Activated CD4-positive, alpha-beta T cell treated with anti-CD3 and anti-CD28 coated beads, Interleukin-2, amount 10 ng/mL, durations not matched to agents 7 days and 5 days (primary cell): ENCODE results near the gene DYNLT4. TPM values are rescaled to one million over a fixed set of nuclear protein-coding genes. Genes with fewer than 3 reads are reported as not detected.

Experiments used
- CTCF ChIA-PET: fragments of 350-600 bp; sonication (Branson Sonifier 250); formaldehyde crosslinking; loops from one replicate; lab custom pipeline; 2021; ENCODE audit warnings: antibody characterized with exemption; lab: Charles Lee
- POLR2A ChIA-PET: fragments of 350-600 bp; sonication (Branson Sonifier 250); formaldehyde crosslinking; loops from one replicate; lab custom pipeline; 2021; ENCODE audit warnings: antibody characterized with exemption; lab: Charles Lee
- DNase-seq: peaks from one replicate; pipeline ENCODE4 v3.0.0-alpha.2; 2020
- H3K27ac Mint-ChIP-seq: one replicate; pipeline ENCODE4 v1.8.0; 2021; ENCODE audit warnings: mild to moderate bottlenecking, moderate library complexity, mixed read lengths
- H3K27me3 Mint-ChIP-seq: one replicate; pipeline ENCODE4 v1.8.0; 2021; ENCODE audit warnings: mixed read lengths
- H3K36me3 Mint-ChIP-seq: one replicate; pipeline ENCODE4 v1.8.0; 2021; ENCODE audit warnings: low read depth, mixed read lengths
- H3K4me1 Mint-ChIP-seq: one replicate; pipeline ENCODE4 v1.8.0; 2021; ENCODE audit warnings: mixed read lengths
- H3K4me3 Mint-ChIP-seq: one replicate; pipeline ENCODE4 v1.8.0; 2021; ENCODE audit warnings: mild to moderate bottlenecking, moderate library complexity, mixed read lengths
- H3K9me3 Mint-ChIP-seq: one replicate; pipeline ENCODE4 v1.8.0; 2021; ENCODE audit warnings: mixed read lengths
- total RNA-seq, 2 experiments: library from RNA; stranded (reverse); gene quantifications; one replicate each; pipeline ENCODE4 v1.2.3, GENCODE V29; 2021

The DYNLT4 gene
- total RNA-seq, 2 experiments from 2014 or later: 0.47 to 0.83 TPM

DNA sequence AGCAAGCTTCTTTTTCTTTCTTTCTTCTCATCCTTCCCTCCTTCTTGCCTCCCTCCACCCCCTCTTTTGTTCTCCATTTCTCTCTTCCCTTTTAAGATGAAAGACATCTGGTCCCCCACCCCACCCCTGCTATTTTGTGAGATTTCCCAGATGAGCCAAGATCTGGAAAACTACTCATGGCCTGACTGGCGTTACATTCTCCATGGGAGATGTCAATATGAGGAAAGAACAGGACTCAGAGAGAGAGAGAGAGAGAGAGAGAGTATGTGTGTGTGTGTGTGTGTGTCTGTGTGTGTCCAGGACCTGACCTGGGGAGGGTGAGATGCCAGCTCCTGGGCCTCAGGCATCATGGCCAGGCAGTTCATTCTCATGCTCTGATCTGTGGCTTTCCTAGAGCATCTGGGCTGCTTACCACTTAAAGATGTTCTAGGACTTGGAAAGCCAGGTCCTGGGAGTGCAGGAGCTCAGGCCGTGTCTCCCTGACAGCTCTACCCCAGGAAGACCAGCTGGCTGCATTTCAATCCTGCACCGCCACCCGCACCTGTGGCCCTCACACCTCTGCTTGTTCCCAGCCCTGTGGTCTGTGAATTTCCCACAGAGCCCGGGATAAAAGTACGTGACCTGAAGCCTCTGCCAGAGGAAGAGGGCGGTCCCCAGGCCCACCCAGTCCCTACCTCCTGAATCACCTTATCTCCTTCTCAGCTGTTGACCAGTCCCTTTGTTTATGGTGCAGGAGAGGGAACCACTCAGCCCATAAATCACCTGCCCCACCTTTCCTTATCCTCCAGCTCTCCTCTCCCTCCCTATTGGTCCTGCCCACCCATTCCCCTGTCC lies 16.0 kb downstream of the DYNLT4 start:
- no peak for DNase-seq
- Mint-ChIP-seq H3K27me3 (no peaks in the 10 kb centered on the region), H3K36me3 (no peaks in the 10 kb centered on the region), H3K4me1 (peaks cover 7% of the 10 kb centered on the region), H3K9me3 (no peaks in the 10 kb centered on the region), H3K4me3 (no peak overlapping the region), H3K27ac (no peak overlapping the region)
- ChIA-PET POLR2A (interaction anchor here (0.6 kb wide), 1 partner anchor 28 kb away, joined by 5 read pairs; no protein-coding TSS in a partner anchor), CTCF (interaction anchor here (1.1 to 2.4 kb wide), 7 partner anchors 8 to 220 kb away, joined by 3 to 10 read pairs (median 4); partner anchors contain the start of genes HECTD3, PLK3 and RNU5D-1)

DNA sequence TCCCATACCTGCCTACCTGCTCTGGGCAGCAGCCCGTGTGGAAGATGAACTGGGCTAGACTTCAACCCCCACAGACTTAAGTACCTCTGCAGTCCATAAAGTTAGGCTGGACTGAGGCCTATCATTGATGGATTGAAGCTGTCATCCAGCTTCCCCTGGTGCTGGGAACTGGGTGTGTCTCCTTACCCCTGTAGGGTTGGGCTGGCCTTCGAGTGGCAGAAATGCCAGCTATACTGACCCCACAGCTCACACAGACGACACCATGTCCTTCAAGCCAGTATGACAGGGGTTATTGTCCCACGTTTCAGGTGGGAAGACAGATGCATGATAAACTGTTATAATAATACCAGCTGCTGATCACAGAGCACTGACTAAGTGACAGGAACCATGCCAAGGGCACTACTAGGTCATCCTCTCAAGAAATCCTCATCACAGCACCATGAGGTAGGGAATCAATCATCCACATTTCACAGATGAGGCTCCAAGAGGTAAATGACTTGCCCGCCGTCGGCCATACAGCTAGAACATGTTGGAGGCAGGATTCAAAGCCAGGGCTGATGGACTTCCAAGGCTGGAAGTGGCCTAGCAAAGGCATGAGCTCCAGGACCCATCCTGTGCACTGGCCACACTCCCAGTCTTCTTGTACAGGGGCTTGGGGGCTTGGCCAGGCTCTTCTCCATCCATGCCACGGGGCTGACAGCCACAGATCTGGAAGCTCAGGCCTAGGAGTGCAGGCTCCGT lies 18.9 kb downstream of the DYNLT4 start, which contains the start of gene BEST4:
Gene BEST4, minus strand, starts transcription at position 51 of the 741 bp plus-strand sequence. CDS start 465 bp downstream, outside the sequence.
- CTCF ChIA-PET: interaction anchor here (0.9 to 2.7 kb wide), 5 partner anchors 11 to 67 kb away, joined by 4 to 18 read pairs (median 6); partner anchors contain the start of genes BTBD19, PLK3, RNU5D-1 and RPS8
- DNase-seq: no peak
- Mint-ChIP-seq H3K27me3 (no peaks in the 10 kb centered on the region), H3K36me3 (no peaks in the 10 kb centered on the region), H3K4me3 (no peak within 1 kb of the TSS), H3K27ac (peak within 1 kb of the TSS; percentile 19), H3K9me3 (no peaks in the 10 kb centered on the region), H3K4me1 (peaks cover 28% of the 10 kb centered on the region)
- POLR2A ChIA-PET: interaction anchor here (0.8 to 1.4 kb wide), 2 partner anchors 12 to 58 kb away, joined by 3 read pairs; partner anchors contain the start of gene PLK3

- Mint-ChIP-seq H3K27me3 (no peaks in the 10 kb centered on the region), H3K4me3 (no peak overlapping the region), H3K27ac (no peak overlapping the region), H3K4me1 (peaks cover 32% of the 10 kb centered on the region), H3K36me3 (peaks cover 3% of the 10 kb centered on the region), H3K9me3 (no peaks in the 10 kb centered on the region)
- CTCF ChIA-PET: interaction anchor here (0.9 to 5.0 kb wide), 6 partner anchors 12 to 137 kb away, joined by 3 to 23 read pairs (median 8); partner anchors contain the start of genes BTBD19, PLK3, RNU5D-1 and RPS8
- DNase-seq: no peak
- POLR2A ChIA-PET: interaction anchor here (0.8 to 1.4 kb wide), 2 partner anchors 13 to 57 kb away, joined by 3 read pairs; partner anchors contain the start of gene PLK3
Observed at GRCh38 chr1:44787506-44787905, 19.6 kb downstream of the DYNLT4 start.

DNA sequence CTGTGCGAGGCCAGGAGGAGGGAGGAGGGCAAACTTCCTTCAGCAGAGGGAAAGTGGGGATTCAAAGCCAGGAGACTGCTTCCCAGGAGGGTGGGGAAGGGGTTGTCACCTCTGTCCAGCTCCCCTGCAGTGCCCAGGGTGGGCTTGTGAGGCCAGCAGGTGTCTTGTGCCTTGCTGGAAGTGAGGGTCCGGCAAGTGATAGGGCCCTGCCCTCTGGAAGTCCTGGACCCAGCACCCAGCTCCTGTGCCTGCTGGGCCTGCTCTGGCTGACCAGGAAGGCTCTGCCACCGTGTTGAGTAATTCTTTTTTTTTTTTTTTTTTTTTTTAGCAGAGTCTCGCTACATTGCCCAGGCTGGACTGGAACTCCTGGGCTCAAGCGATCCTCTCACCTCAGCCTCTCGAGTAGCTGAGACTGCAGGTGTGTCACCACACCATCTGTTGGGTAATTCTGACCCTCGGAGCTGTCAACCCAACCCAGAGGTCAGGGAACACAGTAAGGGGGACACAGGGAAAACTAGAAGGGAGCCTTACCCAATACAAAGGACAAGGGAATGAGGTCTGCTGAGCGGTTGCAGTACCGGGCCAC lies 20.2 kb downstream of the DYNLT4 start:
- no peaks in the 10 kb centered on the region for H3K9me3 Mint-ChIP-seq
- H3K4me3 Mint-ChIP-seq: peak overlapping the region; percentile 56
- H3K27ac Mint-ChIP-seq: peak overlapping the region; percentile 78
- no peak for DNase-seq
- H3K36me3 Mint-ChIP-seq: peaks cover 5% of the 10 kb centered on the region
- POLR2A ChIA-PET: interaction anchor here (0.5 to 1.4 kb wide), 2 partner anchors 13 to 1439 kb away, joined by 3 to 4 read pairs; partner anchors contain the start of gene PLK3
- H3K27me3 Mint-ChIP-seq: no peaks in the 10 kb centered on the region
- CTCF ChIA-PET: interaction anchor here (0.6 to 5.0 kb wide), 9 partner anchors 10 to 544 kb away, joined by 3 to 23 read pairs (median 3); partner anchors contain the start of genes BTBD19, PLK3 and RPS8
- peaks cover 32% of the 10 kb centered on the region for H3K4me1 Mint-ChIP-seq

DNA sequence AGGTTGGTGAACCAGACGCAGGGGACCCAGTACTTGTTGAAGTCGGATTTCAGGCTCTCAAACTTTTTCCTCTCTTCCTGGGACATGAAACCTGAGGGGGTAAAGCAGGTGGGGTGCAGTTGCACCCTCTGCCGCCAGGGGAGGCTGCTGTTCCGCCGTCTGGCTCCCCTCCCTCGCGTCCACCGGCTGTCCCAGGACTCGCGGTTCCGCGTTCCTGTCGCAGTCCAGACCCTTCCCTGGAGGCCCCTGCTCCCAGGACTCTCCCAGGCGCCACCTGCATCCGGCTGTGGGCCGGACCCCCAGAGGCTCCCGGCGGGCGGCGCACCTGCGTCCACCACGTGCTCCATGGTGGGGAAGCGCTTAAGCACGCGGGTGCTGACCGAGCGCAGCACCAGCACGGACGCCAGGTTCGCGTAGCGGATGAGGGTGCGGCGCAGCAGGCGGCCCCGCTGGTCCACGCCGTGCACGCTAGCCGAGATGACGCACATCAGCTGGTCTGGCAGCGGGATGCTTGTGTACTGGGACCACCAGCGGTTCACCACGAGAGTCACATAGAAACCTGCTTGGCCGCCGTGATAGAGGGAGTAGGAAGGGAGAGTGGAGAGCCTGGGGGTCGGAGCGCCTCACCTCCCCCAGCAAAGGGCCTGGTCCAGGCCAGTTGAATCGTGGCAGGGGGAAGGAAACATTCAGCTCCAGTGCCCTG lies 20.9 kb downstream of the DYNLT4 start:
- CTCF ChIA-PET: interaction anchor here (0.6 to 5.0 kb wide), 15 partner anchors 10 to 545 kb away, joined by 3 to 23 read pairs (median 3); partner anchors contain the start of genes BTBD19, PLK3 and RPS8
- Mint-ChIP-seq H3K9me3 (no peaks in the 10 kb centered on the region), H3K4me3 (peak overlapping the region; percentile 56), H3K4me1 (peaks cover 35% of the 10 kb centered on the region), H3K36me3 (peaks cover 10% of the 10 kb centered on the region), H3K27ac (peak overlapping the region; percentile 78), H3K27me3 (no peaks in the 10 kb centered on the region)
- POLR2A ChIA-PET: interaction anchor here (0.5 kb wide), 1 partner anchor 1438 kb away, joined by 4 read pairs; no protein-coding TSS in a partner anchor
- DNase-seq: peak; percentile 72

DNA sequence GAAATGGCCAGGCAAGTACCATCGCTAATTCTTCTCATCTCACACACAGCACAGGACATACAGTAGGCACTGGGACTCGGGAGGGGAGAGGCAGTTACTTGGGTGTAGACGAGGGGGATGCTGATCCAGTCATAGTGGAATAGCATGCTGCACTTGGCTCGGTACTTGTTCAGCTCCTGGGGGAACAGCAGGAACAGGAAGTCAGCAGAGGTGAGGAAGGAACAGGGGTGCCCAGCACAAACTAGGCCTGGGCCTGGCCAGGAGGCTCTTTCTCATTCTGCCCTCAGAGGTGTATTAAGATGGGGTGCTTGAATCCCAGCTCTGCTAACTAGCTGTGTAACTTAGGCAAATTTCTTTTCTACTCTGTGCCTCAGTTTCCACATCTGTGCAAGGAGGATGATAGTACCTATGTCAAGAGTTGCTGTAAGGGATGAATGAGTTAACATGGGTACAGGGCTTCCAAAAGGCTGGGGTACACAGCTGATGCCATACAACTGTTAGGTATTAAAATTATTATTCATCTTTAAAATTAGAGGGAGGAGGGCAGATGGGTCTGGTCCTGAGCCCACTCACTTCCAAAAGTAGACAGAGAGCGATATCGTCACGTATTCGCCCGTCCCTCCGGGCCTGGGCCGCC lies 21.5 kb downstream of the DYNLT4 start:
- CTCF ChIA-PET: interaction anchor here (0.6 to 5.0 kb wide), 10 partner anchors 10 to 186 kb away, joined by 3 to 23 read pairs (median 4); partner anchors contain the start of genes PLK3, RNU5D-1 and RPS8
- H3K9me3 Mint-ChIP-seq: no peaks in the 10 kb centered on the region
- H3K4me3 Mint-ChIP-seq: peak overlapping the region; percentile 56
- H3K27ac Mint-ChIP-seq: peak overlapping the region; percentile 78
- no peak for DNase-seq
- peaks cover 36% of the 10 kb centered on the region for H3K4me1 Mint-ChIP-seq
- POLR2A ChIA-PET: no interaction called here
- peaks cover 17% of the 10 kb centered on the region for H3K36me3 Mint-ChIP-seq
- H3K27me3 Mint-ChIP-seq: no peaks in the 10 kb centered on the region

DNA sequence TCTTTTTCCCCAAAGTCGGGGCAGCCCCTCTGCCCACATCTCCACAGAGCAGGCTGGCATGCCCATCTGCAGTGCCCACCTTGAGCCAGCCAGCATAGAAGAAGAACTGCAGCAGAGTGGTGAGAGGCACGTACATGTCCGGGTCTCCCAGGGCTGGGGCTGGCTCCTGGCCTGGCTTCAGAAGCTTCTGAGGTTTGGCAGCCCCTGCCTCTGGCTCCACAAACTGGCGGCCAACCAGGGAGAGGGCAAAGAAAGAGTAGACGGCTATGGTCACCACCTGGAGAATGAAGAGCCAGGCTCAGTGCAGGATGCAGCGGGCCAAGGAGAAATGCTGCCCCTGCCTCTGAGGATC lies 22.1 kb downstream of the DYNLT4 start:
- Mint-ChIP-seq H3K4me3 (peak overlapping the region; percentile 56), H3K9me3 (no peaks in the 10 kb centered on the region), H3K4me1 (peaks cover 41% of the 10 kb centered on the region), H3K36me3 (peaks cover 23% of the 10 kb centered on the region), H3K27ac (peak overlapping the region; percentile 78), H3K27me3 (no peaks in the 10 kb centered on the region)
- ChIA-PET POLR2A (interaction anchor here (1.0 kb wide), 2 partner anchors 34 to 64 kb away, joined by 3 read pairs; no protein-coding TSS in a partner anchor), CTCF (interaction anchor here (0.6 to 5.0 kb wide), 15 partner anchors 8 to 229 kb away, joined by 3 to 23 read pairs (median 4); partner anchors contain the start of genes HECTD3, PLK3, RNU5D-1 and RPS8)
- DNase-seq: no peak

GRCh38 chr1:44784094-44785028 lies 22.8 kb downstream of the DYNLT4 start:
- no peak for DNase-seq
- Mint-ChIP-seq H3K4me1 (peaks cover 43% of the 10 kb centered on the region), H3K27me3 (no peaks in the 10 kb centered on the region), H3K36me3 (peaks cover 25% of the 10 kb centered on the region), H3K27ac (peak overlapping the region; percentile 84), H3K4me3 (peak overlapping the region; percentile 58), H3K9me3 (no peaks in the 10 kb centered on the region)
- ChIA-PET POLR2A (interaction anchor here (1.0 kb wide), 2 partner anchors 35 to 63 kb away, joined by 3 read pairs; no protein-coding TSS in a partner anchor), CTCF (interaction anchor here (0.6 to 5.0 kb wide), 14 partner anchors 9 to 572 kb away, joined by 3 to 23 read pairs (median 4); partner anchors contain the start of genes HECTD3, PLK3, RNU5D-1 and RPS8)

GRCh38 chr1:44783697-44784093 lies 23.5 kb downstream of the DYNLT4 start:
- Mint-ChIP-seq H3K36me3 (peaks cover 30% of the 10 kb centered on the region), H3K4me3 (peak overlapping the region; percentile 58), H3K4me1 (peaks cover 47% of the 10 kb centered on the region), H3K27me3 (no peaks in the 10 kb centered on the region), H3K9me3 (no peaks in the 10 kb centered on the region), H3K27ac (peak overlapping the region; percentile 84)
- no peak for DNase-seq
- CTCF ChIA-PET: interaction anchor here (0.7 to 5.0 kb wide), 9 partner anchors 8 to 520 kb away, joined by 3 to 23 read pairs (median 7); partner anchors contain the start of genes HECTD3, PLK3, RNU5D-1 and RPS8
- POLR2A ChIA-PET: no interaction called here

DNA sequence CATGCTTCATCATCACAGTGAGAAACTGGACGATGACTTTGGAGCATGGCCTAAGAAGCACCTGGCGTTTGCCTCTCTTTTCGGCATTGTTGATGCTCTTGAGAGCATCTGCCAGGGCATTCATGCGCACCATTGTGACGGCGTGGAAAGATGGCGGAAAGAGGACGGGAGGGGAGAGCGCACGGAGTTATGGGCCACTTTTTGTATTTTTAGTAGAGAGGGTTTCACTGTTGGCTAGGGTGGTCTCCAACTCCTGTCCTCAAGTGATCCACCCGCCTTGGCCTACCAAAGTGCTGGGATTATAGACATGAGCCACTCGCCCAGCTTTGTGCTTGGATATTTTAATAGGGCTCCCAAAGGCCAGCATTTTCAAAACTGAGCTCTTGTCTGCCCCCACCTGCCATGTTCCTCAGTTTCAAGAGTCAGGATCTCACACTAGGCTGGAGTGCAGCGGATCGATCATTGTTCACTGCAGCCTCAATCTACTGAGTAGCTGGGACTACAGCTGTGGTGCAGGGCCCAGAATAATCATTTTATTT lies 26.5 kb downstream of the DYNLT4 start:
- no peak overlapping the region for H3K27ac Mint-ChIP-seq
- H3K9me3 Mint-ChIP-seq: no peaks in the 10 kb centered on the region
- DNase-seq: no peak
- H3K4me3 Mint-ChIP-seq: no peak overlapping the region
- H3K36me3 Mint-ChIP-seq: peaks cover 61% of the 10 kb centered on the region
- ChIA-PET CTCF (interaction anchor here (1.0 to 2.0 kb wide), 5 partner anchors 10 to 20 kb away, joined by 3 to 8 read pairs (median 5); partner anchors contain the start of gene PLK3), POLR2A (no interaction called here)
- H3K4me1 Mint-ChIP-seq: peaks cover 59% of the 10 kb centered on the region
- H3K27me3 Mint-ChIP-seq: no peaks in the 10 kb centered on the region
